ENCODE results near the gene TCEAL1.
"Not testable (repeated sequence)": the region's sequence is repeated elsewhere in the genome, so short reads cannot be mapped to it uniquely, and the experiment has no call there.

Gene TCEAL1

GRCh38 chrX:103656617-103657016, 27.8 kb downstream of the TCEAL1 start:
- no peak for FAIRE-seq

GRCh38 chrX:103657066-103657465, 28.3 kb downstream of the TCEAL1 start:
- FAIRE-seq, result not testable (repeated sequence)

More at GRCh38 chrX:103656617-103657016, 27.8 kb downstream of the TCEAL1 start:
- no peak for TF ChIP-seq CTCF (IDR thresholded peaks at IDR 0.05; ENCODE audit: insufficient read depth, missing control alignments)
- no peak for DNase-seq (ENCODE audit: insufficient read length, low spot score)

GRCh38 chrX:103658681-103659433, 30.1 kb downstream of the TCEAL1 start:
- no peak for DNase-seq (ENCODE audit: insufficient read length, low spot score)
- no peak for FAIRE-seq
- no peak for TF ChIP-seq CTCF (IDR thresholded peaks at IDR 0.05; ENCODE audit: insufficient read depth, missing control alignments)

More at GRCh38 chrX:103657066-103657465, 28.3 kb downstream of the TCEAL1 start:
- DNase-seq (ENCODE audit: insufficient read length, low spot score), result not testable (repeated sequence)

- FAIRE-seq; DNase-seq (ENCODE audit: insufficient read length, low spot score): not testable (repeated sequence)
Observed at GRCh38 chrX:103659460-103659859, 30.7 kb downstream of the TCEAL1 start.

- FAIRE-seq (no peak), DNase-seq (ENCODE audit: insufficient read length, low spot score) (no peak)
- no peak for TF ChIP-seq CTCF (IDR thresholded peaks at IDR 0.05; ENCODE audit: insufficient read depth, missing control alignments)
Observed at GRCh38 chrX:103663981-103664762, 35.4 kb downstream of the TCEAL1 start.

GRCh38 chrX:103666202-103667107, 37.7 kb downstream of the TCEAL1 start:
- FAIRE-seq (no peak), DNase-seq (ENCODE audit: insufficient read length, low spot score) (no peak)
- TF ChIP-seq CTCF (IDR thresholded peaks at IDR 0.05; ENCODE audit: insufficient read depth, missing control alignments), result no peak

- DNase-seq (ENCODE audit: insufficient read length, low spot score) (no peak), FAIRE-seq (no peak)
- TF ChIP-seq CTCF (IDR thresholded peaks at IDR 0.05; ENCODE audit: insufficient read depth, missing control alignments), result no peak
Observed at GRCh38 chrX:103669745-103670144, 41.0 kb downstream of the TCEAL1 start.
